Esophagus squamous epithelium (tissue), 5 donors: Measurements from ENCODE around the gene C11orf98. TPM values are rescaled to one million over a fixed set of nuclear protein-coding genes. Genes with fewer than 3 reads are reported as not detected.

ENCODE experiments used
- DNase-seq: peaks from one replicate; lab custom pipeline; 2025; lab: John Stamatoyannopoulos, UW
- H3K27ac ChIP-seq, 4 donors: fragments of 200-600 bp; sonication (generic); one replicate each; pipeline ENCODE4 v1.5.1; 2016 to 2019; ENCODE audit warnings: mild to moderate bottlenecking in 1 of 4
- H3K27me3 ChIP-seq, 4 donors: fragments of 200-600 bp; sonication (generic); 1 replicate in 3 of 4; 2 replicates in 1 of 4; pipeline versions ENCODE4 v1.5.1 to v1.6.0; 2017 to 2021; ENCODE audit warnings: antibody characterized with exemption in 1 of 4
- H3K36me3 ChIP-seq, 3 donors: fragments of 200-600 bp; sonication (generic); one replicate each; pipeline ENCODE4 v1.5.1; 2016 to 2019
- H3K4me1 ChIP-seq, 3 donors: fragments of 200-600 bp; sonication (generic); one replicate each; pipeline ENCODE4 v1.5.1; 2017 to 2019
- H3K4me3 ChIP-seq, 4 donors: fragments of 200-600 bp; sonication (generic); 1 replicate in 3 of 4; 2 replicates in 1 of 4; pipeline ENCODE4 v1.5.1; 2016 to 2019; ENCODE audit warnings: mild to moderate bottlenecking in 2 of 4, moderate library complexity in 1 of 4
- H3K9me3 ChIP-seq, 3 donors: fragments of 200-600 bp; sonication (generic); one replicate each; pipeline ENCODE4 v1.5.1; 2016 to 2019
- CTCF ChIP-seq, 6 experiments: fragments of 450-650 bp in 4 of 6; fragments of 200-600 bp in 2 of 6; sonication (generic) in 2 of 6; IDR thresholded peaks; one replicate each; pipeline ENCODE4 v1.5.1; 2016 to 2019; ENCODE audit warnings: antibody characterized with exemption in 6 of 6, mild to moderate bottlenecking in 4 of 6, moderate library complexity in 4 of 6
- POLR2A ChIP-seq, 4 donors: fragments of 450-650 bp; IDR thresholded peaks; one replicate each; pipeline ENCODE4 v1.6.1; 2017; ENCODE audit warnings: antibody characterized with exemption in 4 of 4, mild to moderate bottlenecking in 4 of 4, moderate library complexity in 3 of 4
- WGBS, 2 donors: methylation state at CpG; one replicate each; pipeline ENCODE4 v1.1.5; 2018; 5-methylcytosine and 5-hydroxymethylcytosine counted together
- intact Hi-C: fragments of 100-400 bp; cut with DNase I; formaldehyde crosslinking; loops from one replicate; pipeline ENCODE4 v1.15.0; 2022
- total RNA-seq, 4 donors: library from RNA; depleted of rRNA; stranded (reverse); fragments of >200 nt; gene quantifications; one replicate each; pipeline ENCODE4 v1.1.0, GENCODE V29; 2016
- donor health status: DM: yes; HTN: yes; CAD: no.

C11orf98 gene
- total RNA-seq, 4 donors from 2014 or later, result 36.0 to 53.4 (median 43.6) TPM

GRCh38 chr11:62649486-62649885 lies 15.5 kb downstream of the C11orf98 start:
- H3K4me1 ChIP-seq, result peaks cover 28 to 46% (median 31%) of the 10 kb centered on the region in 3 donors
- H3K36me3 ChIP-seq, result peaks cover 0 to 40% (median 20%) of the 10 kb centered on the region in 3 donors
- TF ChIP-seq CTCF (IDR thresholded peaks at IDR 0.05) (no peak), POLR2A (IDR thresholded peaks at IDR 0.05) (no peak)
- no peak overlapping the region for H3K27ac ChIP-seq
- intact Hi-C loops, result no loop called here
- DNase-seq, result no peak
- 85 to 92% methylated on average over 4 to 11 of the region's 11 CpGs for WGBS, 2 donors
- H3K4me3 ChIP-seq, result no peak overlapping the region
- no peaks in the 10 kb centered on the region for H3K9me3 ChIP-seq
- no peaks in the 10 kb centered on the region for H3K27me3 ChIP-seq

GRCh38 chr11:62648967-62649364 lies 16.0 kb downstream of the C11orf98 start:
- WGBS, 2 donors, result 88 to 97% methylated on average over 7 to 10 of the region's 11 CpGs
- intact Hi-C loops, result no loop called here
- Histone ChIP-seq H3K27ac (no peak overlapping the region), H3K9me3 (no peaks in the 10 kb centered on the region), H3K4me3 (no peak overlapping the region), H3K4me1 (peaks cover 28 to 51% (median 32%) of the 10 kb centered on the region in 3 donors), H3K36me3 (peaks cover 0 to 45% (median 25%) of the 10 kb centered on the region in 3 donors), H3K27me3 (no peaks in the 10 kb centered on the region)
- TF ChIP-seq CTCF (IDR thresholded peaks at IDR 0.05) (no peak), POLR2A (IDR thresholded peaks at IDR 0.05) (no peak)
- no peak for DNase-seq

- no peak for DNase-seq
- Histone ChIP-seq H3K36me3 (peaks cover 0 to 51% (median 30%) of the 10 kb centered on the region in 3 donors), H3K27me3 (no peaks in the 10 kb centered on the region), H3K9me3 (no peaks in the 10 kb centered on the region), H3K27ac (no peak overlapping the region), H3K4me1 (peaks cover 28 to 57% (median 32%) of the 10 kb centered on the region in 3 donors), H3K4me3 (no peak overlapping the region)
- 89 to 95% methylated on average over 7 to 8 of the region's 24 CpGs for WGBS, 2 donors
- TF ChIP-seq CTCF (IDR thresholded peaks at IDR 0.05), result no peak
- no peak for TF ChIP-seq POLR2A (IDR thresholded peaks at IDR 0.05)
- intact Hi-C loops, result no loop called here
Measured at GRCh38 chr11:62648185-62648966, 16.6 kb downstream of the C11orf98 start.

GRCh38 chr11:62647609-62648005 lies 17.4 kb downstream of the C11orf98 start:
- no peaks in the 10 kb centered on the region for H3K9me3 ChIP-seq
- H3K27ac ChIP-seq, result peak overlapping the region in 1 of 4 donors; percentile 96
- peaks cover 28 to 58% (median 32%) of the 10 kb centered on the region in 3 donors for H3K4me1 ChIP-seq
- peaks cover 0 to 59% (median 30%) of the 10 kb centered on the region in 3 donors for H3K36me3 ChIP-seq
- no peak overlapping the region for H3K4me3 ChIP-seq
- no peaks in the 10 kb centered on the region for H3K27me3 ChIP-seq
- intact Hi-C loops, result no loop called here
- DNase-seq, result no peak
- 83% methylated on average over 4 of the region's 6 CpGs; no CpG with 5 or more reads in 1 of the 2 donors for WGBS, 2 donors
- TF ChIP-seq POLR2A (IDR thresholded peaks at IDR 0.05) (no peak), CTCF (IDR thresholded peaks at IDR 0.05) (no peak)
